Measurements from ENCODE around the gene PLEKHA7.

PLEKHA7 gene

GRCh38 chr11:16800382-16800781, 213.8 kb downstream of the PLEKHA7 start:
- Mint-ChIP-seq H3K9me3 (no peaks in the 10 kb centered on the region), H3K4me1 (no peaks in the 10 kb centered on the region), H3K4me3 (no peak overlapping the region), H3K27ac (no peak overlapping the region), H3K36me3 (no peaks in the 10 kb centered on the region), H3K27me3 (no peaks in the 10 kb centered on the region)

- Mint-ChIP-seq H3K9me3 (no peaks in the 10 kb centered on the region), H3K27ac (no peak overlapping the region), H3K36me3 (no peaks in the 10 kb centered on the region), H3K4me3 (no peak overlapping the region), H3K4me1 (peaks cover 3% of the 10 kb centered on the region), H3K27me3 (no peaks in the 10 kb centered on the region)
These were observed 214.3 kb downstream of the PLEKHA7 start for GRCh38 chr11:16799890-16800289.

GRCh38 chr11:16799221-16799620, 215.0 kb downstream of the PLEKHA7 start:
- H3K36me3 Mint-ChIP-seq, result no peaks in the 10 kb centered on the region
- H3K27me3 Mint-ChIP-seq, result no peaks in the 10 kb centered on the region
- H3K9me3 Mint-ChIP-seq, result no peaks in the 10 kb centered on the region
- no peak overlapping the region for H3K4me3 Mint-ChIP-seq
- H3K27ac Mint-ChIP-seq, result no peak overlapping the region
- H3K4me1 Mint-ChIP-seq, result peaks cover 5% of the 10 kb centered on the region

GRCh38 chr11:16797776-16798175, 216.4 kb downstream of the PLEKHA7 start:
- Mint-ChIP-seq H3K27me3 (no peaks in the 10 kb centered on the region), H3K36me3 (no peaks in the 10 kb centered on the region), H3K27ac (no peak overlapping the region), H3K4me3 (no peak overlapping the region), H3K9me3 (no peaks in the 10 kb centered on the region), H3K4me1 (peaks cover 5% of the 10 kb centered on the region)

- Mint-ChIP-seq H3K4me3 (no peak overlapping the region), H3K27me3 (no peaks in the 10 kb centered on the region), H3K9me3 (no peaks in the 10 kb centered on the region), H3K27ac (peak overlapping the region; percentile 15), H3K4me1 (peaks cover 5% of the 10 kb centered on the region), H3K36me3 (no peaks in the 10 kb centered on the region)
These were observed 217.9 kb downstream of the PLEKHA7 start for GRCh38 chr11:16796311-16796710.

- no peak overlapping the region for H3K4me3 Mint-ChIP-seq
- no peaks in the 10 kb centered on the region for H3K9me3 Mint-ChIP-seq
- no peaks in the 10 kb centered on the region for H3K36me3 Mint-ChIP-seq
- peaks cover 5% of the 10 kb centered on the region for H3K4me1 Mint-ChIP-seq
- H3K27me3 Mint-ChIP-seq, result no peaks in the 10 kb centered on the region
- no peak overlapping the region for H3K27ac Mint-ChIP-seq
These were observed 219.1 kb downstream of the PLEKHA7 start for GRCh38 chr11:16795146-16795545.

GRCh38 chr11:16794047-16794818, 220.0 kb downstream of the PLEKHA7 start:
- Mint-ChIP-seq H3K27me3 (no peaks in the 10 kb centered on the region), H3K4me1 (peaks cover 5% of the 10 kb centered on the region), H3K27ac (peak overlapping the region; percentile 15), H3K36me3 (no peaks in the 10 kb centered on the region), H3K9me3 (no peaks in the 10 kb centered on the region), H3K4me3 (no peak overlapping the region)

GRCh38 chr11:16793511-16793910, 220.7 kb downstream of the PLEKHA7 start:
- peaks cover 5% of the 10 kb centered on the region for H3K4me1 Mint-ChIP-seq
- no peak overlapping the region for H3K4me3 Mint-ChIP-seq
- no peaks in the 10 kb centered on the region for H3K27me3 Mint-ChIP-seq
- H3K36me3 Mint-ChIP-seq, result no peaks in the 10 kb centered on the region
- no peak overlapping the region for H3K27ac Mint-ChIP-seq
- H3K9me3 Mint-ChIP-seq, result no peaks in the 10 kb centered on the region

GRCh38 chr11:16793009-16793408, 221.2 kb downstream of the PLEKHA7 start:
- H3K27me3 Mint-ChIP-seq, result no peaks in the 10 kb centered on the region
- no peak overlapping the region for H3K27ac Mint-ChIP-seq
- peaks cover 5% of the 10 kb centered on the region for H3K4me1 Mint-ChIP-seq
- no peaks in the 10 kb centered on the region for H3K9me3 Mint-ChIP-seq
- no peaks in the 10 kb centered on the region for H3K36me3 Mint-ChIP-seq
- no peak overlapping the region for H3K4me3 Mint-ChIP-seq

GRCh38 chr11:16792426-16792825, 221.8 kb downstream of the PLEKHA7 start:
- Mint-ChIP-seq H3K4me3 (no peak overlapping the region), H3K4me1 (peaks cover 5% of the 10 kb centered on the region)

GRCh38 chr11:16791191-16791961, 222.8 kb downstream of the PLEKHA7 start:
- H3K4me3 Mint-ChIP-seq, result no peak overlapping the region

More at GRCh38 chr11:16792426-16792825, 221.8 kb downstream of the PLEKHA7 start:
- H3K27me3 Mint-ChIP-seq, result no peaks in the 10 kb centered on the region
- no peaks in the 10 kb centered on the region for H3K9me3 Mint-ChIP-seq
- H3K27ac Mint-ChIP-seq, result no peak overlapping the region
- H3K36me3 Mint-ChIP-seq, result no peaks in the 10 kb centered on the region

GRCh38 chr11:16790486-16791190, 223.6 kb downstream of the PLEKHA7 start:
- no peak overlapping the region for H3K4me3 Mint-ChIP-seq
- no peak overlapping the region for H3K27ac Mint-ChIP-seq
- H3K27me3 Mint-ChIP-seq, result no peaks in the 10 kb centered on the region
- peaks cover 5% of the 10 kb centered on the region for H3K4me1 Mint-ChIP-seq
- no peaks in the 10 kb centered on the region for H3K36me3 Mint-ChIP-seq
- H3K9me3 Mint-ChIP-seq, result no peaks in the 10 kb centered on the region

More at GRCh38 chr11:16791191-16791961, 222.8 kb downstream of the PLEKHA7 start:
- Mint-ChIP-seq H3K27ac (no peak overlapping the region), H3K9me3 (no peaks in the 10 kb centered on the region), H3K4me1 (peaks cover 5% of the 10 kb centered on the region), H3K36me3 (no peaks in the 10 kb centered on the region), H3K27me3 (no peaks in the 10 kb centered on the region)

GRCh38 chr11:16789560-16790485, 224.4 kb downstream of the PLEKHA7 start:
- Mint-ChIP-seq H3K9me3 (no peaks in the 10 kb centered on the region), H3K4me3 (no peak overlapping the region), H3K27me3 (no peaks in the 10 kb centered on the region), H3K27ac (no peak overlapping the region), H3K4me1 (peaks cover under 1% of the 10 kb centered on the region), H3K36me3 (no peaks in the 10 kb centered on the region)

GRCh38 chr11:16789063-16789420, 225.2 kb downstream of the PLEKHA7 start:
- Mint-ChIP-seq H3K9me3 (no peaks in the 10 kb centered on the region), H3K27ac (no peak overlapping the region)

More at GRCh38 chr11:16789063-16789420, 225.2 kb downstream of the PLEKHA7 start:
- H3K4me3 Mint-ChIP-seq, result no peak overlapping the region
- H3K27me3 Mint-ChIP-seq, result no peaks in the 10 kb centered on the region
- no peaks in the 10 kb centered on the region for H3K4me1 Mint-ChIP-seq
- no peaks in the 10 kb centered on the region for H3K36me3 Mint-ChIP-seq
